Stimulated activated CD8-positive, alpha-beta memory T cell treated with anti-CD3 and anti-CD28 coated beads, Interleukin-7, amount 100 ng/mL, for 24 hours (primary cell): ENCODE results near the gene FSD1L.
"Not testable (repeated sequence)": the region's sequence is repeated elsewhere in the genome, so short reads cannot be mapped to it uniquely, and the experiment has no call there.

ENCODE experiments used
- DNase-seq: peaks from one replicate; pipeline ENCODE4 v3.0.0-alpha.2; 2020; ENCODE audit warnings: low read depth

Gene FSD1L

DNA sequence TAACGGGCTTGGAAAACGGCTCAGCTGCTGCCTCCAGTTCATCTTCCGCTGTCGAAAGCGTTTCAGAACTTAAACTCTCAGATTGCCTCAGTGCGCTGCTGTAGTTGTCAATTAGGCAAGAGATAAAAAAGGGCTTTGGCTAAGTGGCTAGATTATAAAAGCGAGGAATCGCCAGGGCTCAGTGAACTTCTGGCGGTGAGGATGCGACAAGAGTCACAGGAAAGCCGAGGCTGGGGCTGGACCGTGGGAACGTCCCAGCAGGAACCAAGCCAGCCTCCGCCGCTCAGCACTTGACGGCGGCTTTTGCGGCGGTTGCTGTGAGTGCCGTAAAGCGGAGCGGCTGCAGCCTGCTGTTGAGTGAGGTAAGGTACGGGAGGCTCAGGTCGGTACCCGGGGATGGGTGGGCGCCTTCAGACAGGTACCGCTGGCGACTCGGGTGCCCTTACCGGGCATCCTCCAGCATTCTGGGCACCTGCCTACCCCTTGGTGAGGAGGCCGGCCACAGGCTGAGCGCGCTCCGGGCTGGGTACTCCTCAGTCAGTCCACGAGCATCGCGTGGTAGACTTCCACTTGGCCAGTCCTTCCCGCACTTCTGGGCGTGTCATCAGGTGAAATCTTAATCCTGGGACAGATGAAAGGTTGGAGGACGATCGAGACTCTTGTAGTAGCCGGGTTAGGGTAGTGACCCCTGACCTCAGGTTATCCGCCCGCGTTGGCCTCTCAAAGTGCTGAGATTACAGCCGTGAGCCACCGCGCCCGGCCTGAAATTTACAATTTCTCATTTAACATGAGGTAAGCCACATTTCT is 110.2 kb downstream of the FSD1L start, which contains the start of gene FKTN:
Gene FKTN, plus strand, starts transcription at position 328 of the 807 bp plus-strand sequence. CDS start 16,902 bp downstream, outside the sequence.
- DNase-seq, result peak; percentile 65

DNA sequence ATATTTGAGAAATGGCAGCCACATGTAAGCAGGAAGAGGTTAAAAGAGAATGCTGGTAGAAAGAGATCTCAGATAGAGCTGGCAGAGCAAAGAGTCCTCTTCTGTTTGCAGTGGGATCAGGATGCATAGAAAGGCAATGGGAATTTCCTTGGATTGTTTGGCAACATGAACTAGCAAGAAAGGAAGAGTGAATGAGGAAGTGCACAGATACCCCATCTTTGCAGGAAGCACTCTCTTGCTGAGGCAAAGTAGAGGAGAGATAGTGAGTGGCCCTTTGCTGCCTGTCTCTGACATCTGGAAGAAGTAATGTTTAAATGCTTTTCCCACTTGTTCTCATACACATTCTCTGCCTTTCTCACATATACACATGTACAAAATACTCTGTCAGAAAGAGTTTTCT is 124.6 kb downstream of the FSD1L start:
- DNase-seq, result no peak

DNA sequence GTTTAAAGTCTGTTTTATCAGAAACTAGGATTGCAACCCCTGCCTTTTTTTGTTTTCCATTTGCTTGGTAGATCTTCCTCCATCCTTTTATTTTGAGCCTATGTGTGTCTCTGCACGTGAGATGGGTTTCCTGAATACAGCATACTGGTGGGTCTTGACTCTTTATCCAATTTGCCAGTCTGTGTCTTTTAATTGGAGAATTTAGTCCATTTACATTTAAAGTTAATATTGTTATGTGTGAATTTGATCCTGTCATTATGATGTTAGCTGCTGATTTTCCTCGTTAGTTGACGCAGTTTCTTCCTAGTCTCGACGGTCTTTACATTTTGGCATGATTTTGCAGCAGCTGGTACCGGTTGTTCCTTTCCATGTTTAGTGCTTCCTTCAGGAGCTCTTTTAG is 132.1 kb downstream of the FSD1L start:
- DNase-seq, result not testable (repeated sequence)

DNA sequence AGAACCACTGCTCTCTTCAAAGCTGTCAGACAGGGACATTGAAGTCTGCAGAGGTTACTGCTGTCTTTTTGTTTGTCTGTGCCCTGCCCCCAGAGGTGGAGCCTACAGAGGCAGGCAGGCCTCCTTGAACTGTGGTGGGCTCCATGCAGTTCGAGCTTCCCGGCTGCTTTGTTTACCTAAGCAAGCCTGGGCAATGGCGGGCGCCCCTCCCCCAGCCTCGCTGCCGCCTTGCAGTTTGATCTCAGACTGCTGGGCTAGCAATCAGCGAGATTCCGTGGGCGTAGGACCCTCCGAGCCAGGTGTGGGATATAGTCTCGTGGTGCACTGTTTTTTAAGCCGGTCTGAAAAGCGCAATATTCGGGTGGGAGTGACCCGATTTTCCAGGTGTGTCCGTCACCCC is 133.7 kb downstream of the FSD1L start:
- DNase-seq, result not testable (repeated sequence)

DNA sequence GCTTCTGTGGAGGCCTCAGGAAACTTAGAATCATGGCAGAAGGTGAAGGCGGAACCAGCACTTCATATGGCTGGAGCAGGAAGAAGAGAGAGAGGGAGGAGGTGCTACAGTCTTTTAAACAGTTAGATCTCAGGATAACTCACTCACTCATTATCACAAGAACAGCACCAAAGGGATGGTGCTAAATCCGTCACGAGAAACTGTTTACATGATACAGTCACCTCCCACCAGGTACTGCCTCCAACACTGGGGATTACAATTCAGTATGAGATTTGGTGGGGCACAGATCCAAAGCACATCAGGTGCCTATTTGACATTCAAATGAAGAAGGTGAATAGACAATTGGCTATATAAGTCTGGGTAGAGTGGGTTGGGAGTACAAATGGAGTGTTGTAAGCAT is 145.3 kb downstream of the FSD1L start:
- no peak for DNase-seq
